GM06990 (cell line): ENCODE data around the gene OR7G1.

Experiments used
- DNase-seq: peaks from one replicate; pipeline ENCODE4 v3.0.0-alpha.2; 2011; ENCODE audit not compliant: insufficient read length; ENCODE audit errors: extremely low read depth
- H3K27me3 ChIP-seq: replicated peaks from 2 replicates; pipeline ENCODE4 v1.6.0; 2011; ENCODE audit warnings: low read length; ENCODE audit not compliant: control insufficient read depth, insufficient read depth
- H3K36me3 ChIP-seq: 2 replicates; pipeline ENCODE4 v1.5.1; 2011; ENCODE audit warnings: low read length; ENCODE audit not compliant: control insufficient read depth, insufficient read depth
- H3K4me3 ChIP-seq: replicated peaks from 2 replicates; pipeline ENCODE4 v1.5.1; 2011; ENCODE audit warnings: low read depth, mild to moderate bottlenecking, control low read depth, low read length
- TF ChIP-seq, protein P1 (sequence below): IDR thresholded peaks from 2 replicates; pipeline ENCODE4 v1.5.1; 2011; ENCODE audit warnings: low read length, control low read depth, mild to moderate bottlenecking, inconsistent platforms; ENCODE audit not compliant: insufficient read depth, poor library complexity, severe bottlenecking

Gene OR7G1

DNA sequence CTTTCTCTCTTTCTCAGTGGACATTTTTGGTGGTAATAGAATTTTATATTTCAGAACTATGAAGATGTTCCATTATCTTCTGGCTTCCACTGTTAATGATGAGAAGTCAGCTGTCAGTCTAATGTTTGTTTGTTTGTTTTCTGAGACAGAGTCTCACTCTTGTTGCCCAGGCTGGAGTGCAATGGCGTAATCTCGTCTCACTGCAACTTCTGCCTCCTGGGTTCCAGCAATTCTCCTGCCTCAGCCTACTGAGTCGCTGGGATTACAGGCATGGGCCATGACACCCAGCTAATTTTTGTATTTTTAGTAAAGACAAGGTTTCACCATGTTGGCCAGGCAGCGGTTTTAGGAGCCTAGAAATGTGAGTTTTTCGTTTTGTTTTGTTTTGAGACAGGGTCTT, 29.4 kb upstream of the OR7G1 start:
- no peak overlapping the region for H3K4me3 ChIP-seq
- no peak for DNase-seq
- H3K27me3 ChIP-seq, result no peaks in the 10 kb centered on the region
- TF ChIP-seq, protein P1, sequence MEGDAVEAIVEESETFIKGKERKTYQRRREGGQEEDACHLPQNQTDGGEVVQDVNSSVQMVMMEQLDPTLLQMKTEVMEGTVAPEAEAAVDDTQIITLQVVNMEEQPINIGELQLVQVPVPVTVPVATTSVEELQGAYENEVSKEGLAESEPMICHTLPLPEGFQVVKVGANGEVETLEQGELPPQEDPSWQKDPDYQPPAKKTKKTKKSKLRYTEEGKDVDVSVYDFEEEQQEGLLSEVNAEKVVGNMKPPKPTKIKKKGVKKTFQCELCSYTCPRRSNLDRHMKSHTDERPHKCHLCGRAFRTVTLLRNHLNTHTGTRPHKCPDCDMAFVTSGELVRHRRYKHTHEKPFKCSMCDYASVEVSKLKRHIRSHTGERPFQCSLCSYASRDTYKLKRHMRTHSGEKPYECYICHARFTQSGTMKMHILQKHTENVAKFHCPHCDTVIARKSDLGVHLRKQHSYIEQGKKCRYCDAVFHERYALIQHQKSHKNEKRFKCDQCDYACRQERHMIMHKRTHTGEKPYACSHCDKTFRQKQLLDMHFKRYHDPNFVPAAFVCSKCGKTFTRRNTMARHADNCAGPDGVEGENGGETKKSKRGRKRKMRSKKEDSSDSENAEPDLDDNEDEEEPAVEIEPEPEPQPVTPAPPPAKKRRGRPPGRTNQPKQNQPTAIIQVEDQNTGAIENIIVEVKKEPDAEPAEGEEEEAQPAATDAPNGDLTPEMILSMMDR, result no peak
- peaks cover 8% of the 10 kb centered on the region for H3K36me3 ChIP-seq

DNA sequence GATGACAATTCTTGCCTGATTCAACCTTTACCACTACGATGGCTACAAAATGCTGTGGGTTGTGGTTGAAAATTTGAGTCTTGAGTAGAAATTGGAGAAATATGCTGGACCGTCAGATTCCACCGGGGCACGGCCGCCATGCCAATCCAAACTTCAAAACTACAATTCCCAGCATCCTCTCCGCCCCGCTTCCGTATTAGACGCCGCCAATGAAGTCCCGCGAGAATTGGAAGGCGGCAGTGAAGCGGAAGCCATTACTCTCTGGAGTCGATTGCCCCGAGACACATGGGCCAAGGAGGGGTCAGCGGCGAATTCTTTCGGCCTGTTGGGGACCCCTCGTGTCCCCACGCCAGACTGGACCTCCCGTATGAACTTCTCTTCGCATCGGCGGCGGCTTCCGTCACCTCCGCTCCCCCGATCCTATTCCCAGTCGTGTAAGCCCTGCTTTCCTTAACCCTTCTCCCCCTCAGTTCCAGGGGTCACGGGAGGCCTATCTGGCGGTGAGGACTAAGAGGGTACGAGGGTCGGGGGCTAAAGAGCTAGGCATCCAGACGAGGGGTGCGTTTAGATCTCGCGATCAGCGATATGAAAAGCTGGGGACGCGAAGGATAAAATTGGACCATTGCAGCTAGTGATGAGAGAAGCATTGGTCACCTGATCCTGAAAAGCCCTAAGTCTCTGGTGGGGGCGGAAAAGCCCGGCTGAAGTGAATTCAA, 24.8 kb upstream of the OR7G1 start, which contains the start of gene ZNF317:
ZNF317 (plus strand) TSS at position 239 of the 716 bp plus-strand sequence. CDS start 15,620 bp downstream, outside the sequence.
- H3K27me3 ChIP-seq, result no peaks in the 10 kb centered on the region
- H3K4me3 ChIP-seq, result peak within 1 kb of the TSS; percentile 99
- peak; percentile 84 for DNase-seq
- TF ChIP-seq, protein P1, result no peak
- H3K36me3 ChIP-seq, result no peaks in the 10 kb centered on the region; the same call in 1 of the 2 replicates

DNA sequence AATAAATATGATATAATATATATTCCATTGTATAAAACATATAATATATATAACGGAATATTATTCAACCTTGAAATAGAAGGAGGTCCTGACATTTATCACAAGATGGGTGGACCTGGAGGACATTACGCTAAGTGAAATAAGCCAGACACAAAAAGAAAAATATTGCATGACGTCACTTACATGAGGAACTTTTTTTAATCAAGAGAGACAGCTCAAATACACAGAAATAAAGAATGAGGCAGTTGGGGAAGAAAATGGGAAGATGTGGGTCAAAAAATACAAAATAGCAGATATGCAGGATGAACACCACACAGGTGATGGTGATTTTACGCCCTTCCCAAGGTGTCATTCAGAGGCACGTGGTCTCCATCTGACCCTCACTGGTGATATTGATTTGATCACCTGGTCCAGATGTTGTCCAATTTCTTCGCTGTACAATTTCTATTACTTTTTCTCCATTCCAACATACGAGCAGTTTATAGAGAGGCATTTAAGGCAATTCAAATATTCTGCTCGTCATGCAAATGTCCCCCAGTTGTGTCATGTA, 24.1 kb upstream of the OR7G1 start:
- Histone ChIP-seq H3K4me3 (peak overlapping the region; percentile 99), H3K27me3 (no peaks in the 10 kb centered on the region), H3K36me3 (no peaks in the 10 kb centered on the region)
- TF ChIP-seq, protein P1, result no peak
- no peak for DNase-seq

DNA sequence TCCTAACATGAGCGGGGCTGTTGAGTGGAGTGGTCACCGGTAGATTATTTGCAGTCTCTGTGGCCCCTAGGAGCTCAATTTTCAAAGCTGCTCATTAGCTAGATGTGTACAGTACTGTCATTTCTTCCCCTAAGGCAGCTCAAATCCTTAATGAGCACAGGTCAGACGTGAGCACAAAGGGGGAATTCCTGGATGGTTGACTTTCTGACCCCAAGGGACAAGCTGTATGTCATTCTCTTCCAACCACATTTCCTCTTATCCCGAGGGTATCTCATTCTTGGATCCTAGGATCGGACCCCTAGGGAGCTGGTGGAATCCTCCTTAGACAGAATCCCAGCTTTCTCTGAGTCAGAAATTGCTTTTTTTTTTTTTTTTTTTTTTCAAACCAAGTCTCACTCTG, 16.9 kb upstream of the OR7G1 start:
- Histone ChIP-seq H3K27me3 (no peaks in the 10 kb centered on the region), H3K36me3 (no peaks in the 10 kb centered on the region), H3K4me3 (no peak overlapping the region)
- DNase-seq, result no peak
- TF ChIP-seq, protein P1, result no peak

DNA sequence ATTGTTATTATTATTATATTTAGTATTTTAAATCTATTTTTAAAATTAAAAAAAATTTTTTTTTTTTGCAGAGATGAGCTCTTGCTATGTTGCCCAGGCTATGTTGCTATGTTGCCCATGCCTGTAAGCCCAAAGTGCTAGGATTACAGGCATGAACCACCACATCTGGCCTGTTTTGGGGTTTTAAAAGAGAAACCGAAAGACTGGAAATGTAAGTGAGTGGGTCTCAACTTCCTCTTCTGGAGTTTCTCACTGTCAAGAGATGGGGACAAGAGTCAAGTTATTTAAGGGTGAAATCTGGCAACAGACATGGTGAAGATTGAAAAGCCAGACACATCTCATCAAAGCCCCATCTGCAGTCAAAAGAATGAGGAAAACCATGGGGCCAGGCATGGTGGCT, 15.4 kb upstream of the OR7G1 start:
- DNase-seq, result peak; percentile 30
- TF ChIP-seq, protein P1, result no peak

More for the DNA sequence above, 15.4 kb upstream of the OR7G1 start:
- no peaks in the 10 kb centered on the region for H3K27me3 ChIP-seq
- no peaks in the 10 kb centered on the region for H3K36me3 ChIP-seq
- no peak overlapping the region for H3K4me3 ChIP-seq
